SJCRH30 (cell line): ENCODE data around the gene DIO3. TPM values are rescaled to one million over a fixed set of nuclear protein-coding genes. Genes with fewer than 3 reads are reported as not detected.
"Not testable (repeated sequence)": the region's sequence is repeated elsewhere in the genome, so short reads cannot be mapped to it uniquely, and the experiment has no call there.

Experiments
- DNase-seq, 2 experiments: peaks; one replicate each; pipeline ENCODE4 v3.0.0-alpha.2; 2015 to 2020
- H3K27ac ChIP-seq: fragments of 250-450 bp; sonication (Bioruptor Pico); 2 replicates; pipeline ENCODE4 v1.5.1; 2020; ENCODE audit warnings: mild to moderate bottlenecking, moderate library complexity
- H3K27me3 ChIP-seq: fragments of 250-450 bp; sonication (Bioruptor Pico); 2 replicates; pipeline ENCODE4 v1.5.1; 2020; ENCODE audit warnings: mild to moderate bottlenecking, moderate library complexity
- H3K36me3 ChIP-seq: fragments of 250-450 bp; sonication (Bioruptor Pico); 2 replicates; pipeline ENCODE4 v1.5.1; 2020; ENCODE audit warnings: mild to moderate bottlenecking, moderate library complexity
- H3K4me1 ChIP-seq: fragments of 250-450 bp; sonication (Bioruptor Pico); 2 replicates; pipeline ENCODE4 v1.5.1; 2020; ENCODE audit warnings: mild to moderate bottlenecking, moderate library complexity
- H3K4me3 ChIP-seq: fragments of 250-450 bp; sonication (Bioruptor Pico); 2 replicates; pipeline ENCODE4 v1.5.1; 2020; ENCODE audit warnings: mild to moderate bottlenecking, moderate library complexity
- H3K9me3 ChIP-seq: fragments of 250-450 bp; sonication (Bioruptor Pico); replicated peaks from 2 replicates; pipeline ENCODE4 v1.5.1; 2020; ENCODE audit warnings: mild to moderate bottlenecking, moderate library complexity
- total RNA-seq: library from RNA; depleted of rRNA; stranded (reverse); fragments of >200 nt; shearing (Covaris generic); gene quantifications from 2 replicates; pipeline ENCODE4 v1.2.3, GENCODE V29; 2014

DIO3 gene
- total RNA-seq, 1 experiment from 2014 or later, result not detected

DNA sequence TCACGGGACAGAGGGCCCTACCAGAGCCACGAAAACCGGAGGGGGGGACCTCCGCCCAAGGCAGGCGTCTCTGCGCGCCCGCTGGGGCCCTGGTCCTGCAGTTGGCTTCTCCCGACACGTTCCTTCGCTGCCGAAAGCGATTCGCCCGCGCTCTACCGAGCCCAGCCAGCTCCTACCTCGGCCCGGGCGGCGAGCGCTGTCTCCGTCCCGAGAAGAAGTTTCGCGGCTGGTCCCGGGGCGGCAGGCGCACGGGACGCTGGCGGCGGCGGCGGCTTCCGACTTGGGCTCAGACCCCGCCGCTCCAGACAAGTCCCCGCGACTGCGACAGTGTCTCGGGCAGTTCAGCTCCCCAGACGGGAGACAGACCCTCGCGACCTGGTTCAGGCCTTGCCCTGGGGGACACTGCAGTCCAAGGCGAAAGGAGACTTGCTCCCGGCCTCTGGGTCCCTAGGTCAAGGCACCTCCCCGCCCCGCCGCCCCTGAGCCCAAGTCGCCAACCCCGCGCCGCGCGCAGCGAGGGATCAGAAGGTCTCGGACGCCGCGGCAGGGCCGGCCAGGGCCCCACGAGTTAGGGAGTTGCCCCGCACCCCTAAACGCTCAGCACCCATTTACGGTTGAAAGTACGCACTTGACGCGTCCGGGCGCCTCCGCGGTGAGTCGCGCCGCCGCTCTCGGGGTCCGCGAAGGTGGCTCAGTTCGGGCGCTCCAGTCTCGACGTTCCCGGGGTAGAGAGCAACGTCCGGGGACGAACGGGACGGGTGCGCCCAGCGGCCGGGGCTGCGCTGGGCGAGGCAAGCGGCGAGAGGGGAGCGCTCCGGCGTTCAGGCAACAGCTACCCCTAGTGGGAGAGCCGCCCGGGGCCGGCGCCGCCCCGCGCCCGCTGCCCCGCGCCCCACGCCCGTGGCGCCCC lies 1.4 kb upstream of the DIO3 start:
- no peak for DNase-seq
- no peaks in the 10 kb centered on the region for H3K27me3 ChIP-seq
- H3K4me3 ChIP-seq, result no peak overlapping the region
- H3K9me3 ChIP-seq, result no peaks in the 10 kb centered on the region
- no peaks in the 10 kb centered on the region for H3K36me3 ChIP-seq
- H3K27ac ChIP-seq, result no peak overlapping the region
- no peaks in the 10 kb centered on the region for H3K4me1 ChIP-seq

DNA sequence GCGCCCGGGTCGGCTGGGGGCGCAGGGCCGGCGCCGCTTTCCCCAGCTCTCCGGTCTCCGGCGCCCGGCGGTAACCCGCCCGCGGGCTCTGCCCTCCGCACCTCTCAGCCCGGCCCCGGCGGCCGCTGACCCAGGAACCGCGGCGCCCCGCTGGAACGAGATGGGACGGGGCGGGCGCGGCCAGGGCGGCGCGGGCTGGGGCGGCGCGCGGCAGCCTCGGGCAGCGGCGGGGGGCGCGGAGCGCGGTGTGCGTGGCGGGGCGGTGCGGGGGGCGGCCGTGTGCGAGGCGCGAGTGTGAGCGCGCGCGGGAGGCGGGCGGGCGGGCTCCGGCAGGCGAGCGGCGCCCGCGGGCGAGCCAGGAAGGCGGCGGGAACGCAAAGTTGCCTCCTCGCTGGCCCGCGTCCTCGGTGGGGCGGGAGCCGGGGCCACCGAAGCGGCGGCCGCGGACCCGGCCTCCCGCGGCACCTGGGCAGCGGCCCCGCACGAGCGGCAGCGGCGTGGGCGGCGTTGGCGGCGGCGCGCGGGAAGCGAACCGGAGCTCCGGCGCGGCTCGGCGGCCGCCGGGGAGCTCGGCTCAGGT lies 671 bp upstream of the DIO3 start:
- no peaks in the 10 kb centered on the region for H3K27me3 ChIP-seq
- H3K4me1 ChIP-seq, result no peaks in the 10 kb centered on the region
- no peak overlapping the region for H3K4me3 ChIP-seq
- no peak overlapping the region for H3K27ac ChIP-seq
- H3K36me3 ChIP-seq, result no peaks in the 10 kb centered on the region
- H3K9me3 ChIP-seq, result no peaks in the 10 kb centered on the region
- DNase-seq, result no peak

DNA sequence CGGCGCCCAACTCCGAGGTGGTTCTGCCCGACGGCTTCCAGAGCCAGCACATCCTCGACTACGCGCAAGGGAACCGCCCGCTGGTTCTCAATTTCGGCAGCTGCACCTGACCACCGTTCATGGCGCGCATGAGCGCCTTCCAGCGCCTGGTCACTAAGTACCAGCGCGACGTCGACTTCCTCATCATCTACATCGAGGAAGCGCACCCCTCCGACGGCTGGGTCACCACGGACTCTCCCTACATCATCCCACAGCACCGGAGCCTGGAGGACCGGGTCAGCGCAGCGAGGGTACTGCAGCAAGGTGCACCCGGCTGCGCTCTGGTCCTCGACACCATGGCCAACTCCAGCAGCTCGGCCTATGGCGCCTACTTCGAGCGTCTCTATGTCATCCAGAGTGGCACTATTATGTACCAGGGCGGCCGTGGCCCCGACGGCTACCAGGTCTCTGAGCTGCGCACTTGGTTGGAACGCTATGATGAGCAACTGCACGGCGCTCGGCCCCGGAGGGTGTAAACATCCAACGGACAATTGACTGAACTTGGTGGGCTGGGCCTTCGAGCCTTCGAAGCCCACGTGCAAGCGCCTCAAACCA lies 699 bp downstream of the DIO3 start:
- no peak for DNase-seq
- no peaks in the 10 kb centered on the region for H3K4me1 ChIP-seq
- H3K4me3 ChIP-seq, result no peak overlapping the region
- H3K9me3 ChIP-seq, result no peaks in the 10 kb centered on the region
- H3K27me3 ChIP-seq, result no peaks in the 10 kb centered on the region
- H3K36me3 ChIP-seq, result no peaks in the 10 kb centered on the region
- no peak overlapping the region for H3K27ac ChIP-seq

DNA sequence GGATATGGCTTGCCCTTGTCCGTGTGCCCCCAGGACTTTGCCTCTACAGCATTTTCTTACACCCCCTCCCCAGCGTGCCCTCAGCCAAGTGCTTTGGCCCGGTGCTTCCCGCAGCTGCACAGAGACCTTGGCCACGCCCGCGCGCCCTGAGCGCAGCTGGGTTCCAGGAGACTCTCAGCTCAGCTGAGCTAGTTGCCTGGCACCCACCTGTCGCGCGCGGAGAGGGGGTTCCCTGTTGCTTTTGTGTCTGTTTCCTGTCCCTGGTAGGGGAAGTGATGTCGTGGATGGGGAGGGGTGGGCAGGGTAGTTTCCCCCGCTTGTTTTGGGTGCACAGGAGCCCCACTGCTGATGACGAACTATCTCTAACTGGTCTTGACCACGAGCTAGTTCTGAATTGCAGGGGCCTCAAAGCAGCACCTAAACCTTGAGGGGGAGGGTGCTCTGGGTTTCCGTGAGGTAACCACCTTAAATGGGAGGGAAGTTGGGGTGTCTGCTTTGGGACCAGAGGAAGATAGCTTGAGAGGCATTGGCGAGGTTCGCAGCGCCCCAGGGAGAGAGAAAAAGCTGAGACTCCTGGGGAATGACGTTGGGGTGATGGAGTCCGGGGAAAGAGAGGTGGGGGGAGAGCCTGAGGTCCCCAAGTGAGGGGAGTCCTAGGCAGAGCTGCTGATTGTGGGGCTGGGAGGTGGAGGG lies 1.5 kb downstream of the DIO3 start:
- Histone ChIP-seq H3K4me1 (no peaks in the 10 kb centered on the region), H3K4me3 (no peak overlapping the region), H3K27me3 (no peaks in the 10 kb centered on the region), H3K9me3 (no peaks in the 10 kb centered on the region), H3K27ac (no peak overlapping the region), H3K36me3 (no peaks in the 10 kb centered on the region)
- DNase-seq, result no peak

DNA sequence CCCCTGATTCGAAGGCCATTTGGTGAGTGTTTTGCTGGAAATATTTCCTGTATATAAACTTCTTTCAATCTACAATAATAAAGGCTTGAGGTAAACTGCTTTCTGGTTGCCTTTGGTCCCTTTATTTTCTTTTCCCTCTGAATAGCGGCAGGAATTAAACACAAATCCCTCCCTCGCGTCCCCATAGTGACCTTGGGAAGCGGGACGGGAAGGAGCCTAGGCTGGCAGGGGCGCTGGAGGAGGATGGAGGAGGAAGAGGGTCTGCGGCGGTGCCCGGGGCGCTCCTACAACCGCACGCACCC lies 2.0 kb downstream of the DIO3 start:
- Histone ChIP-seq H3K4me3 (no peak overlapping the region), H3K27me3 (no peaks in the 10 kb centered on the region)
- no peak for DNase-seq

DNA sequence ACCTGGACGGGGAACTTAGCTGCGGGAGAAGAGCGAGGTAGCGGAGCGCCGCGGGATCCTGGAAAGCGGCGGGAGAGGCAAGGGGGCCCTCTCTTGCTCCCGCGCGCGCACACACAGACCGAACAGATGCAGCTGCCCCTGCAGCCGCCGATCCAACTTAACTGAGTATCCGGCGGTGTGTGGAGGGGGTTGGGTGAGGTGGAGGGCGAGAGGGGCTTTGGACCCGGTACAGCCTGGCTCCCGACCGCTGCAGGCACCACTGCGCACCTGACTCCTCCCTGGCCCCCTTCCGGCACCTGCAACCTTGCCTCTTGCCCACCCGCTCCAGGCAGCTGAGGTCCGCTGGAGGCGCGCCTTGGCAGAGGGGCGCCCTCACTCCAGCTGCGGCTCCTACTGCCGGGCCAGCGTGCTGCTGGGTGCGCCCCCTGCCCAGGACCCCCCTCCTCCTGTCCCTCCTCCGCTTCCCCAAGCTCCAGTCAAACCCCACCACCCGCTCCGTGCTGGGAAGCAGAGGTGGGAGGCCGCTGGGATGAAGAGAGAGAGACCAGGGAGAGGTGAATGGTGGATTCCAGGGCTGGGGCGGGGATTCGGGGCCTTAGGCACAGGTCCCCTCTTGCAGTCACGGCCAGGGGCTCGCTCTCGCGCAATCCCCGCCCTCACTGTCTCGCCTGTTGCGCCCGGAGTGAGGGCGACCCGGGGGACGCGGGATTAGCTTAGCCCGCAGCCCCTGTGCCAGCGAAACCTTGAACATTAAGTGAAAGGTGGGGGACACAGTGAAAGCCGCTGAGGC lies 2.6 kb downstream of the DIO3 start:
- Histone ChIP-seq H3K4me1 (no peaks in the 10 kb centered on the region), H3K27me3 (no peaks in the 10 kb centered on the region), H3K4me3 (no peak overlapping the region), H3K27ac (no peak overlapping the region), H3K36me3 (no peaks in the 10 kb centered on the region), H3K9me3 (no peaks in the 10 kb centered on the region)
- DNase-seq, result no peak

More for the DNA sequence above, 2.0 kb downstream of the DIO3 start:
- H3K9me3 ChIP-seq, result no peaks in the 10 kb centered on the region
- no peaks in the 10 kb centered on the region for H3K36me3 ChIP-seq
- no peak overlapping the region for H3K27ac ChIP-seq
- no peaks in the 10 kb centered on the region for H3K4me1 ChIP-seq

DNA sequence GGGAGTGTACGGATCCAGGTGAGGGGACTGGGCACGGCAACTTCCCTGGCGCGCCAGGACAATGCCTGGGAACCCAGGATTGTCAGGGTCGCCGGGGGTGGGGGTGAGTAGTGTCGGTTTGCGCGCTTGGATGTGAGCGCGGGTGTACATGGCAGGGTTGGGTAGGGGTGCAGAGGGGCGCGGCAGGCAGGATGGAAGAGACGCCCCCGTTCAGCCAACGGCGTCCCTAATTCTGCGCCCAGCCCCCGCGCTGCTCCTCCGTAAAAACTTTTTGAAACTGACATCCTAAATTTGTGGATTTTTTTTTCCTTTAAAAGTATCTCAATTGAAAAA lies 3.1 kb downstream of the DIO3 start:
- no peaks in the 10 kb centered on the region for H3K4me1 ChIP-seq
- H3K9me3 ChIP-seq, result no peaks in the 10 kb centered on the region
- H3K36me3 ChIP-seq, result no peaks in the 10 kb centered on the region
- H3K4me3 ChIP-seq, result no peak overlapping the region
- H3K27ac ChIP-seq, result no peak overlapping the region
- no peak for DNase-seq
- H3K27me3 ChIP-seq, result no peaks in the 10 kb centered on the region

DNA sequence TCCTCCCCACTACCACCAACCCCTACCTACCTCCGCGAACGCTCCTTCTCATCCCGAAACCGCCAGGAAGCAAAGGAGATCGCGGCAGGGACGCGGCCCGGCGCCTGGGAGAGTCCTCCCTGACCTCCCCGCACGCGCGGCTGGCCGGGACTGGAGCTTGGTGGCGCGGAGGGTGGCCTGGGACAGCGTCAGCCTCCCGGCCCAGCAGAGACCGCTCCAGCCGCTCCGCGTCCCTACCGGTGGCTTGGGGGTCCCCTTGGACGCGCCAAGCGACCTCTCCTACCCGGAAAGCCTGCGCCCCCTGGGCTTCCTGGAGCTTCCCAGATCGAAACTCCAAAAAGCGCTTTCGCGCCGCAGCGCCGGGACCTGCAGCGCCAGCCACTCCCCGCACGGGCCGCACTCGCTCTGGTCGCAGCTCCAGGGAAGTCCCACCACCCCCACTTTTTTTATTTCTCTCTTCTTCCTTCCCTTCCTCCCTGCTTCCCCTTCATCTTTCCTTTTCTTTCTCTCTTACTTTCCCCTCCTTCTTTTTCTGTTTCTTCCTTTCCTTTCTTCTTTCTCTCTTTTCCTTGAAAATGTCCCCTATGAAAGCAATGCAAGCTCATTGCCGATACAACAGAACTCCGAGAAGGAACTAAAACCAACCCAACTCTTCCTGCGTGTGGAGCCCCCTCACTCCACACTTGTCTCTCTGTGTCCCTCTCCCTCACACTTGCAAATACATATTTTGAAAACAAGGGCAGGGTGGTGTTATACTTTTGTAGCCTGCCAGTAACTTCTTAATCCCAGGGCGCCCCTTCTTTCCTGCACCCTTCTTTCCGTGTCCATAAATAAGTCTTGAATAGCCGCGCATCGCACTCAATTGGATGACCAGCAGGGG lies 3.8 kb downstream of the DIO3 start:
- no peaks in the 10 kb centered on the region for H3K4me1 ChIP-seq

DNA sequence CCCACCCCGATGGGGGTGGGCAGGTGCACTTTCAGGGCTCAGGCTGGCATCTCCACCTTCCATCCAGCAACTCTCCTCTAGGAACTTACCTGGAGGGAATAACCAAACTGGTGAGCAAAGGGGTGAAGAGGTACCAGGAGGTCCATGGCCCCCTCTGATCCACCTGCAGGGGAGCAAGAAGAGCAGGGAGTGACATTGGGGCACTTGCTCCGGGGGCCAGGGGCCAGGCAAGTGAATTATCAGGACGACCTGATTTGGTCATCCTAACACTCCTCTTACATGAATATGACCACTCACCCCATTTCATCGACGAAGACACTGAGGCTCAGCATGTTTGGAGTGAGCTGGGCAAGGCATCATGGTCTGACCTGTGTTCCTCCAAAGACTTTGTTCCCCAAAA lies 6.0 kb downstream of the DIO3 start:
- DNase-seq, result no peak
- no peaks in the 10 kb centered on the region for H3K4me1 ChIP-seq
- no peaks in the 10 kb centered on the region for H3K27me3 ChIP-seq
- H3K4me3 ChIP-seq, result no peak overlapping the region
- H3K36me3 ChIP-seq, result no peaks in the 10 kb centered on the region
- no peaks in the 10 kb centered on the region for H3K9me3 ChIP-seq
- no peak overlapping the region for H3K27ac ChIP-seq

More for the DNA sequence above, 3.8 kb downstream of the DIO3 start:
- H3K4me3 ChIP-seq, result no peak overlapping the region
- H3K9me3 ChIP-seq, result no peaks in the 10 kb centered on the region
- H3K27ac ChIP-seq, result no peak overlapping the region
- no peaks in the 10 kb centered on the region for H3K27me3 ChIP-seq
- H3K36me3 ChIP-seq, result no peaks in the 10 kb centered on the region
- DNase-seq, result no peak

DNA sequence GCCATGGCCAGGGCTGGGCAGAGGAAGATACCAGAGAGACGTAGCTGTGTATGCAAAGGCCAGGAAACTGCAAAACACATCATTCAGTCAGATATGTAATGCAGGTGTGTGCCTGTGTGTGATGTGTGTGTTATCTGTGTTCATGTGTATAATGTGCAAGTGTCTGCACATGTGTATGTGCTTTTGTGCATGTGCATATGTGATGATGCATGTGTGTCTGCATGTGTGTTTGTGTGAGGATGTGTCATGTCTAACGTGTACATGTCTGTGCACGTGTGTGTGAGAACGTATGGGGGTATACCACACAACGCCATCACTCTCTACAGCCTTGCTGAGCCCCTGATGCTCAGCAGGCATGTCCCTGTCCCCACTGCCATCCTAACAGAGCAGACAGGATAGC lies 9.7 kb downstream of the DIO3 start:
- Histone ChIP-seq H3K27me3 (no peaks in the 10 kb centered on the region), H3K27ac (no peak overlapping the region), H3K4me1 (no peaks in the 10 kb centered on the region)

DNA sequence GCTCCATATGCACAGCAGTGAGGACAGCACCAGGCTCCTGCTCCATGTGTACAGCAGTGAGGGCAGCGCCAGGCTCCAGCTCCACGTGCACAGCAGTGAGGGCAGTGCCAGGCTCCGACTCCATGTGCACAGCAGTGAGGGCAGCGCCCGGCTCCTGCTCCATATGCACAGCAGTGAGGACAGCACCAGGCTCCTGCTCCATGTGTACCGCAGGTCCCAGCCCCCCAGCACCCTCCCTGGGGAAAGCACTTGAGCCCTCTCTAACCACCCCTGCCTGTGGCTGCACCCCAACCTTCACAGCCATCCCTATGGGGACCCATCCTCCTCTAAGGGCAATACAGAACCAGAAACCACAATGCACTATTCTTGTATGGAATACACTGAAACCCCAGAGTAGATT lies 11.2 kb downstream of the DIO3 start:
- H3K4me1 ChIP-seq, H3K36me3 ChIP-seq, H3K27me3 ChIP-seq, H3K4me3 ChIP-seq, H3K27ac ChIP-seq, H3K9me3 ChIP-seq, DNase-seq: not testable (repeated sequence)

More for the DNA sequence above, 9.7 kb downstream of the DIO3 start:
- Histone ChIP-seq H3K9me3 (no peaks in the 10 kb centered on the region), H3K36me3 (no peaks in the 10 kb centered on the region), H3K4me3 (no peak overlapping the region)
- no peak for DNase-seq

DNA sequence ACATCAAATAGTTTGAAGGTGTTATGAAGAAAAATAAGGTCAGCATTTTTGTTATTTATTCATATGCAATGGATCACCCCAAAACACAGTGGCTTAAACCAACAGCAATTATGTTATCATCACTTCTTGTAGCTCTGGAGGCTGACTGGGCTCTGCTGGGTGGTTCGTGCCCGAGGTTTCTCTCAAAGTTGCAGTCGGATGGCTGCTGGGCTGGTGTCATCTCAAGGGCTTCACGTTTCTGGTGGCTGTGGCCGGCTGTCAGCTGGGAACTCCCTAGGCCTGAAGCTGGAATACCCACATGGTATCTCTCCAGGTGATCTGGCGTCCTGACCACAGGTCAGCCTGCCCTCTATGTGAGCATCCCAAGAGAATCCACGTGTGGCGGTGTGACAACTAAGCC lies 12.0 kb downstream of the DIO3 start:
- no peaks in the 10 kb centered on the region for H3K4me1 ChIP-seq
- no peak overlapping the region for H3K4me3 ChIP-seq
- no peaks in the 10 kb centered on the region for H3K9me3 ChIP-seq
- no peak overlapping the region for H3K27ac ChIP-seq
- no peak for DNase-seq
- no peaks in the 10 kb centered on the region for H3K36me3 ChIP-seq
- no peaks in the 10 kb centered on the region for H3K27me3 ChIP-seq

DNA sequence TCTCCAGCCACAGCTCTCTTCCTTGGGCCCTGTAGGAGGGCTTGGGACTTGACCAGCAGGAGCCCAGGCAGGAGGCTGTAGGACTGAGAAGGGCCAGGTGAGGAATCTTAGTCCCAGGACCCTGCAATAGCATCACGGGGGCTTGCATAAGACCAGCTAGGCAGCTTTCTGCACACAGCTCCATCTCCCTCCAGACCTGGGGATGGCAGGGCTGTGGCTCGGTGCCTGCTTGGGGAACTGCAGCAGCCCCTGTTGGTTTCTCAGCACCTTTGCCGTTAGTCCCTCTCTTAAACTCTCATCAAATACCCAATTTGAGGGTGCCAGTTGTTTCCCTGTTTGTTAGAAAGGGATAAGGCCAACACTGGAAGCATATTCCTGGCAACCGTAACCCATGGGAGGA lies 14.3 kb downstream of the DIO3 start:
- peaks cover 3% of the 10 kb centered on the region; the same call in 1 of the 2 replicates for H3K9me3 ChIP-seq
- no peaks in the 10 kb centered on the region for H3K4me1 ChIP-seq
- H3K36me3 ChIP-seq, result no peaks in the 10 kb centered on the region
- no peak for DNase-seq
- H3K27me3 ChIP-seq, result no peaks in the 10 kb centered on the region
- no peak overlapping the region for H3K4me3 ChIP-seq
- H3K27ac ChIP-seq, result no peak overlapping the region
